IMR-90 (cell line): ENCODE results near the gene SHISAL2B. TPM values are rescaled to one million over a fixed set of nuclear protein-coding genes. Genes with fewer than 3 reads are reported as not detected.

Experiments
- ATAC-seq: fragments of 200-7000 bp; cut with Tn5 transposase; 2 replicates; pipeline ENCODE4 v1.9.1; 2020; ENCODE audit warnings: low read depth, mild to moderate bottlenecking, moderate library complexity
- BruUV-seq: library from RNA; stranded (reverse); fragments of 400-500 nt; replicated peaks from 2 replicates; lab custom pipeline; 2021; lab: Mats Ljungman, UMichigan
- CTCF ChIA-PET: fragments of 300-600 bp; formaldehyde crosslinking; extraction: SDS; loops from one replicate; lab custom pipeline; 2021; ENCODE audit warnings: antibody characterized with exemption; lab: Yijun Ruan, JAX
- POLR2A ChIA-PET: fragments of 300-600 bp; sonication (Branson Sonifier 250); formaldehyde crosslinking; loops from one replicate; lab custom pipeline; 2022; ENCODE audit warnings: antibody characterized with exemption; ENCODE audit not compliant: unreplicated experiment; lab: Charles Lee
- DNase-seq: peaks from one replicate; pipeline ENCODE4 v3.0.0; 2013
- H2AFZ ChIP-seq: replicated peaks from 2 replicates; pipeline ENCODE3; 2013; ENCODE audit warnings: low read length, mild to moderate bottlenecking; ENCODE audit not compliant: poor library complexity
- H2AK5ac ChIP-seq: 2 replicates; pipeline ENCODE4 v1.6.1; 2013; ENCODE audit warnings: low read depth, low read length, inconsistent platforms
- H2AK9ac ChIP-seq: replicated peaks from 2 replicates; pipeline ENCODE3; 2013; ENCODE audit warnings: mild to moderate bottlenecking, low read depth, low read length, moderate library complexity; ENCODE audit not compliant: poor library complexity
- H2BK120ac ChIP-seq: 2 replicates; pipeline ENCODE4 v1.6.1; 2013; ENCODE audit warnings: low read depth, low read length, inconsistent platforms
- H2BK15ac ChIP-seq: 3 replicates; pipeline ENCODE4 v1.6.1; 2013; ENCODE audit warnings: low read depth, low read length, inconsistent platforms
- H2BK20ac ChIP-seq: 2 replicates; pipeline ENCODE4 v1.6.1; 2013; ENCODE audit warnings: low read depth, mild to moderate bottlenecking, inconsistent platforms, low read length, moderate library complexity
- H2BK5ac ChIP-seq: 2 replicates; pipeline ENCODE4 v1.6.1; 2013; ENCODE audit warnings: mild to moderate bottlenecking, low read depth, low read length, inconsistent platforms; ENCODE audit not compliant: poor library complexity, severe bottlenecking
- H3K14ac ChIP-seq: replicated peaks from 2 replicates; pipeline ENCODE4 v1.6.1; 2013; ENCODE audit warnings: low read depth, low read length, inconsistent platforms
- H3K18ac ChIP-seq: 2 replicates; pipeline ENCODE4 v1.6.1; 2013; ENCODE audit warnings: low read depth, low read length, control low read depth
- H3K23ac ChIP-seq: 2 replicates; pipeline ENCODE4 v1.6.1; 2013; ENCODE audit warnings: low read depth, low read length, inconsistent platforms
- H3K27ac ChIP-seq: 2 replicates; pipeline ENCODE4 v1.5.1; 2013; ENCODE audit warnings: mild to moderate bottlenecking, control low read depth, low read length; ENCODE audit not compliant: insufficient read depth
- H3K27me3 ChIP-seq: 2 replicates; pipeline ENCODE4 v1.6.1; 2013; ENCODE audit warnings: low read length; ENCODE audit not compliant: control insufficient read depth, insufficient read depth
- H3K36me3 ChIP-seq: 2 replicates; pipeline ENCODE4 v1.6.1; 2013; ENCODE audit warnings: low read length, mixed read lengths; ENCODE audit not compliant: control insufficient read depth, insufficient read depth
- H3K4ac ChIP-seq: 2 replicates; pipeline ENCODE4 v1.6.1; 2013; ENCODE audit warnings: low read depth, low read length, inconsistent platforms
- H3K4me1 ChIP-seq: 2 replicates; pipeline ENCODE4 v1.6.1; 2013; ENCODE audit warnings: low read length, mixed read lengths; ENCODE audit not compliant: control insufficient read depth, insufficient read depth
- H3K4me2 ChIP-seq: 2 replicates; pipeline ENCODE4 v1.6.1; 2013; ENCODE audit warnings: low read depth, mild to moderate bottlenecking, control low read depth, low read length, moderate library complexity
- H3K4me3 ChIP-seq: 2 replicates; pipeline ENCODE4 v1.5.1; 2013; ENCODE audit warnings: low read depth, mild to moderate bottlenecking, control low read depth, low read length, moderate library complexity; ENCODE audit not compliant: insufficient read depth
- H3K56ac ChIP-seq: 2 replicates; pipeline ENCODE4 v1.6.1; 2013; ENCODE audit warnings: low read length, inconsistent platforms; ENCODE audit not compliant: insufficient read depth; ENCODE audit errors: extremely low read depth
- H3K79me1 ChIP-seq, 2 experiments: 2 replicates each; pipeline ENCODE4 v1.6.1; 2013; ENCODE audit warnings: low read length in 2 of 2, inconsistent platforms in 1 of 2, low read depth in 1 of 2
- H3K9ac ChIP-seq: 2 replicates; pipeline ENCODE4 v1.6.1; 2013; ENCODE audit warnings: low read depth, low read length, control low read depth
- H3K9me1 ChIP-seq: 2 replicates; pipeline ENCODE4 v1.6.1; 2013; ENCODE audit warnings: low read length, inconsistent platforms; ENCODE audit not compliant: insufficient read depth
- H3K9me3 ChIP-seq: 2 replicates; pipeline ENCODE4 v1.6.1; 2013; ENCODE audit warnings: low read length; ENCODE audit not compliant: control insufficient read depth, insufficient read depth
- H4K20me1 ChIP-seq: 2 replicates; pipeline ENCODE4 v1.6.1; 2013; ENCODE audit warnings: low read length, inconsistent platforms; ENCODE audit not compliant: insufficient read depth
- H4K5ac ChIP-seq: 2 replicates; pipeline ENCODE4 v1.6.1; 2013; ENCODE audit warnings: mild to moderate bottlenecking, low read depth, low read length, control low read depth
- H4K8ac ChIP-seq, 2 experiments: 2 replicates each; pipeline ENCODE4 v1.6.1; 2013; ENCODE audit warnings: low read depth in 2 of 2, low read length in 2 of 2, control low read depth in 1 of 2, inconsistent platforms in 1 of 2
- H4K91ac ChIP-seq: 2 replicates; pipeline ENCODE4 v1.6.1; 2013; ENCODE audit warnings: low read depth, low read length, inconsistent platforms; ENCODE audit not compliant: insufficient read depth
- CEBPB ChIP-seq: IDR thresholded peaks from 2 replicates; pipeline ENCODE4 v1.6.1; 2012; ENCODE audit warnings: low read depth, low read length, improper control_type of control experiment
- CHD1 ChIP-seq: IDR thresholded peaks from 2 replicates; pipeline ENCODE4 v1.6.1; 2012; ENCODE audit warnings: low read depth, low read length, improper control_type of control experiment
- CTCF ChIP-seq: conservative IDR thresholded peaks from 2 replicates; pipeline ENCODE4 v1.5.1; 2012; ENCODE audit warnings: mild to moderate bottlenecking, low read depth, low read length, improper control_type of control experiment
- ELK1 ChIP-seq: fragments of 150-350 bp; IDR thresholded peaks from 2 replicates; pipeline ENCODE4 v1.6.1; 2016; ENCODE audit warnings: low read depth, mild to moderate bottlenecking, low read length, moderate library complexity, borderline replicate concordance
- FOS ChIP-seq: fragments of 150-350 bp; IDR thresholded peaks from 2 replicates; pipeline ENCODE4 v1.6.1; 2016; ENCODE audit warnings: low read depth, low read length
- MAFK ChIP-seq: IDR thresholded peaks from 2 replicates; pipeline ENCODE4 v1.6.1; 2012; ENCODE audit warnings: low read depth, low read length, improper control_type of control experiment
- MXI1 ChIP-seq: IDR thresholded peaks from 2 replicates; pipeline ENCODE4 v1.6.1; 2012; ENCODE audit warnings: low read depth, mild to moderate bottlenecking, low read length, moderate library complexity, borderline replicate concordance
- NFE2L2 ChIP-seq: fragments of 150-350 bp; IDR thresholded peaks from 2 replicates; pipeline ENCODE4 v1.6.1; 2016; ENCODE audit warnings: low read depth, mild to moderate bottlenecking, low read length
- POLR2A ChIP-seq: IDR thresholded peaks from 2 replicates; pipeline ENCODE4 v1.6.1; 2012; ENCODE audit warnings: mild to moderate bottlenecking, low read depth, low read length
- RAD21 ChIP-seq: IDR thresholded peaks from 2 replicates; pipeline ENCODE4 v1.6.1; 2012; ENCODE audit warnings: low read length, improper control_type of control experiment
- RCOR1 ChIP-seq: IDR thresholded peaks from 2 replicates; pipeline ENCODE4 v1.6.1; 2012; ENCODE audit warnings: mild to moderate bottlenecking, low read length, improper control_type of control experiment; ENCODE audit not compliant: insufficient replicate concordance
- SMC3 ChIP-seq: fragments of 150-350 bp; IDR thresholded peaks from 2 replicates; pipeline ENCODE4 v1.6.1; 2016; ENCODE audit warnings: low read depth, mild to moderate bottlenecking, antibody characterized with exemption, low read length, moderate library complexity
- USF2 ChIP-seq: fragments of 150-350 bp; IDR thresholded peaks from 2 replicates; pipeline ENCODE4 v1.6.1; 2017; ENCODE audit warnings: mild to moderate bottlenecking, antibody characterized with exemption, low read length, low read depth
- WGBS, 2 experiments: methylation state at CpG; one replicate each; pipeline versions ENCODE4 v1.1.5 to v1.1.7; 2013; ENCODE audit warnings: missing lambda C conversion rate in 2 of 2; ENCODE audit not compliant: insufficient read length in 1 of 2; ENCODE audit errors: extremely low coverage in 2 of 2; 5-methylcytosine and 5-hydroxymethylcytosine counted together
- dilution Hi-C: fragments of 300-500 bp; cut with HindIII; formaldehyde crosslinking; loops from one replicate; pipeline ENCODE4 v1.14.3; 2018; ENCODE audit warnings: low sequenced_read_pairs; ENCODE audit not compliant: unreplicated experiment
- in situ Hi-C: fragments of 300-500 bp; cut with MboI; formaldehyde crosslinking; loops from 3 replicates; pipeline ENCODE4 v1.14.3; 2019; ENCODE audit warnings: low sequenced_read_pairs, inconsistent platforms, mixed read lengths
- intact Hi-C: fragments of 100-400 bp; cut with micrococcal nuclease; formaldehyde crosslinking; loops from 2 replicates; pipeline ENCODE4 v1.10.0; 2022
- polyA plus RNA-seq, 3 experiments: library from polyadenylated mRNA; depleted of rRNA; stranded (reverse); fragments of >200 nt; gene quantifications; 2 replicates each; pipeline ENCODE4 v1.2.3, GENCODE V29; 2012; ENCODE audit warnings: low replicate concordance in 1 of 3
- total RNA-seq: library from RNA; depleted of rRNA; stranded (reverse); fragments of >200 nt; gene quantifications from 2 replicates; pipeline ENCODE4 v1.2.3, GENCODE V29; 2012

SHISAL2B gene
- total and polyA plus RNA-seq, 2 of the 4 experiments (the other 2 are of a cell fraction) = not detected

- Histone ChIP-seq H3K4me3 (no peak overlapping the region), H4K5ac (no peak overlapping the region), H2BK120ac (no peak overlapping the region), H2AK5ac (no peak overlapping the region), H3K9ac (no peak overlapping the region), H3K4me2 (no peak overlapping the region), H3K4me1 (no peaks in the 10 kb centered on the region), H3K56ac (no peak overlapping the region), H3K18ac (no peak overlapping the region), H4K20me1 (no peaks in the 10 kb centered on the region), H3K79me1 (peaks cover 18 to 27% of the 10 kb centered on the region in 2 experiments), H4K91ac (no peak overlapping the region), H3K9me3 (no peaks in the 10 kb centered on the region), H3K36me3 (peaks cover 5% of the 10 kb centered on the region), H2AFZ (no peak overlapping the region), H3K9me1 (peaks cover 3% of the 10 kb centered on the region), H2AK9ac (no peak overlapping the region), H3K27ac (no peak overlapping the region), H4K8ac (no peak overlapping the region), H2BK20ac (no peak overlapping the region), H2BK5ac (no peak overlapping the region), H3K23ac (no peak overlapping the region), H2BK15ac (no peak overlapping the region), H3K27me3 (no peaks in the 10 kb centered on the region), H3K4ac (no peak overlapping the region), H3K14ac (no peak overlapping the region)
- no TSS peak for BruUV-seq
- intact Hi-C loops (no loop called here), dilution Hi-C loops (no loop called here), in situ Hi-C loops (no loop called here)
- no peak for DNase-seq
- POLR2A ChIA-PET = no interaction called here
- no peak for ATAC-seq
- no CpG with 5 or more reads among the region's 1 CpG for WGBS, 2 experiments
- no peak for TF ChIP-seq NFE2L2
- TF ChIP-seq CEBPB = no peak
- no peak for TF ChIP-seq MXI1
- TF ChIP-seq SMC3 = no peak
- no peak for TF ChIP-seq CHD1
- no peak for TF ChIP-seq RCOR1
- no peak for TF ChIP-seq ELK1
- TF ChIP-seq CTCF = no peak
- no peak for TF ChIP-seq POLR2A
- TF ChIP-seq RAD21 = no peak
- no peak for TF ChIP-seq USF2
- no peak for TF ChIP-seq MAFK
- TF ChIP-seq FOS = no peak
- CTCF ChIA-PET = no interaction called here
Observed at GRCh38 chr5:64744914-64745313, 54.6 kb downstream of the SHISAL2B start.
